ENCODE results near the gene TET2. TPM values are rescaled to one million over a fixed set of nuclear protein-coding genes. Genes with fewer than 3 reads are reported as not detected.

The TET2 gene
- total RNA-seq, 2 experiments from 2014 or later: 0.19 TPM; not detected in 1

GRCh38 chr4:105106426-105106825 is 40.2 kb upstream of the TET2 start:
- BruUV-seq (replicated peaks): no TSS peak
- CTCF ChIA-PET (ENCODE audit: unreplicated experiment): no interaction called here
- no peak for DNase-seq (ENCODE audit: low spot score)
- intact Hi-C loops (cut with micrococcal nuclease; ENCODE audit: unreplicated experiment): no loop called here
- no peaks in the 10 kb centered on the region for H4K20me1 ChIP-seq (ENCODE audit: insufficient read depth, low read length)
- H3K27ac ChIP-seq (ENCODE audit: low read depth, low read length, poor library complexity, severe bottlenecking): no peak overlapping the region
- H3K36me3 ChIP-seq (ENCODE audit: insufficient read depth, low read length): no peaks in the 10 kb centered on the region
- H3K4me2 ChIP-seq (ENCODE audit: low read length): no peak overlapping the region
- no peaks in the 10 kb centered on the region for H3K79me2 ChIP-seq (ENCODE audit: insufficient read depth, low read depth, low read length)
- H3K9me3 ChIP-seq (ENCODE audit: low read length): no peaks in the 10 kb centered on the region
- no peaks in the 10 kb centered on the region; the same call in 1 of the 2 replicates for H3K9me2 ChIP-seq (ENCODE audit: insufficient read depth, low read length)
- POLR2A ChIA-PET: interaction anchor here (0.5 kb wide), 1 partner anchor 45 kb away, joined by 6 read pairs; no protein-coding TSS in a partner anchor
- no peak overlapping the region for H2AFZ ChIP-seq (ENCODE audit: low read length)
- no peak overlapping the region for H3K4me3 ChIP-seq (ENCODE audit: low read depth, low read length, poor library complexity, severe bottlenecking)
- TF ChIP-seq, protein P1, sequence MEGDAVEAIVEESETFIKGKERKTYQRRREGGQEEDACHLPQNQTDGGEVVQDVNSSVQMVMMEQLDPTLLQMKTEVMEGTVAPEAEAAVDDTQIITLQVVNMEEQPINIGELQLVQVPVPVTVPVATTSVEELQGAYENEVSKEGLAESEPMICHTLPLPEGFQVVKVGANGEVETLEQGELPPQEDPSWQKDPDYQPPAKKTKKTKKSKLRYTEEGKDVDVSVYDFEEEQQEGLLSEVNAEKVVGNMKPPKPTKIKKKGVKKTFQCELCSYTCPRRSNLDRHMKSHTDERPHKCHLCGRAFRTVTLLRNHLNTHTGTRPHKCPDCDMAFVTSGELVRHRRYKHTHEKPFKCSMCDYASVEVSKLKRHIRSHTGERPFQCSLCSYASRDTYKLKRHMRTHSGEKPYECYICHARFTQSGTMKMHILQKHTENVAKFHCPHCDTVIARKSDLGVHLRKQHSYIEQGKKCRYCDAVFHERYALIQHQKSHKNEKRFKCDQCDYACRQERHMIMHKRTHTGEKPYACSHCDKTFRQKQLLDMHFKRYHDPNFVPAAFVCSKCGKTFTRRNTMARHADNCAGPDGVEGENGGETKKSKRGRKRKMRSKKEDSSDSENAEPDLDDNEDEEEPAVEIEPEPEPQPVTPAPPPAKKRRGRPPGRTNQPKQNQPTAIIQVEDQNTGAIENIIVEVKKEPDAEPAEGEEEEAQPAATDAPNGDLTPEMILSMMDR (conservative IDR thresholded peaks at IDR 0.05; ENCODE audit: low read length): no peak
- no peaks in the 10 kb centered on the region for H3K4me1 ChIP-seq (ENCODE audit: insufficient read depth, low read length, poor library complexity, severe bottlenecking)

DNA sequence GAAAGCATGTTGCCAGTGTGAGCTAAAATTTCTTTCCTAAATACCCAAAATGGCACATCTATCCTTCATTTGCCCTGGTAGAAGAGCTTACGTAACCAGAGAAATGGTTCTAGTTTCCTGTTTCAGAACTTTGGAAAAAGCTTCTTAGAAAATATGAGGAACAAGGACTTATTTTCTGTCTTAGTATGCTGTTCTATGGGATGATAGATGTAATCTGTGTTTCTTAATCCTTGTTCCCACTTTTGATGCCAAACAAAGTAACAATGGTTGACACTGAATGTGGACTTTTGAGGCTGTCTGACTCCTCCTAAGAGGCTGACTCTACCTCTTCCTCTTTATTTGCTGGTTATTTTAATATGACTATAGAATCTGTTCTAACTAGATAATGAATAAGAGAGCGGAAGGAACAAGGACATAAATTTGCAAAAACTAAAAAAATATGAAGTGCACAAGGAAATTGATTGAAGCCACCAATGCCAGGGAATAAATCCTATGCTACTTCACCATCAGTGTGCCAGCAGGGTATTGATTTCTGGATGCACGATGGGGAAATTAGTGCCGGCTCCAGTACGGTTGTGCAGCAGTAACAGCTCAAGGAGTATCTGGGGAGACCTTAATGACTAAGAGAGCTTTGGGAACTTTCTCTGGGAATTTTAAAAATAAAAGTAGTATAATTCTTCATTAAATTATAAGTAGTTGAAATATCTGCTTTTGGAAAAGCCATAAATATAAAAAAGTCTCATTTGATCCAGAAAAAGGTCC is 39.4 kb upstream of the TET2 start:
- Histone ChIP-seq H3K9me3 (ENCODE audit: low read length) (no peaks in the 10 kb centered on the region), H4K20me1 (ENCODE audit: insufficient read depth, low read length) (no peaks in the 10 kb centered on the region), H3K4me2 (ENCODE audit: low read length) (no peak overlapping the region), H3K27ac (ENCODE audit: low read depth, low read length, poor library complexity, severe bottlenecking) (no peak overlapping the region), H3K9me2 (ENCODE audit: insufficient read depth, low read length) (no peaks in the 10 kb centered on the region; the same call in 1 of the 2 replicates), H3K4me1 (ENCODE audit: insufficient read depth, low read length, poor library complexity, severe bottlenecking) (no peaks in the 10 kb centered on the region), H2AFZ (ENCODE audit: low read length) (no peak overlapping the region), H3K36me3 (ENCODE audit: insufficient read depth, low read length) (no peaks in the 10 kb centered on the region), H3K79me2 (ENCODE audit: insufficient read depth, low read depth, low read length) (no peaks in the 10 kb centered on the region), H3K4me3 (ENCODE audit: low read depth, low read length, poor library complexity, severe bottlenecking) (no peak overlapping the region)
- no peak for DNase-seq (ENCODE audit: low spot score)
- TF ChIP-seq EZH2phosphoT487 (IDR thresholded peaks at IDR 0.05; ENCODE audit: borderline replicate concordance, low read depth, low read length): no peak
- TF ChIP-seq, protein P1 (conservative IDR thresholded peaks at IDR 0.05; ENCODE audit: low read length): no peak
- CTCF ChIA-PET (ENCODE audit: unreplicated experiment): no interaction called here
- intact Hi-C loops (cut with micrococcal nuclease; ENCODE audit: unreplicated experiment): no loop called here
- POLR2A ChIA-PET: no interaction called here
- BruUV-seq (replicated peaks): no TSS peak

GRCh38 chr4:105108971-105109370 is 37.7 kb upstream of the TET2 start:
- Histone ChIP-seq H2AFZ (ENCODE audit: low read length) (no peak overlapping the region), H4K20me1 (ENCODE audit: insufficient read depth, low read length) (no peaks in the 10 kb centered on the region), H3K4me2 (ENCODE audit: low read length) (no peak overlapping the region), H3K36me3 (ENCODE audit: insufficient read depth, low read length) (no peaks in the 10 kb centered on the region), H3K4me1 (ENCODE audit: insufficient read depth, low read length, poor library complexity, severe bottlenecking) (no peaks in the 10 kb centered on the region), H3K9me2 (ENCODE audit: insufficient read depth, low read length) (no peaks in the 10 kb centered on the region; the same call in 1 of the 2 replicates), H3K9me3 (ENCODE audit: low read length) (no peaks in the 10 kb centered on the region), H3K27ac (ENCODE audit: low read depth, low read length, poor library complexity, severe bottlenecking) (no peak overlapping the region), H3K79me2 (ENCODE audit: insufficient read depth, low read depth, low read length) (no peaks in the 10 kb centered on the region), H3K4me3 (ENCODE audit: low read depth, low read length, poor library complexity, severe bottlenecking) (no peak overlapping the region)
- ChIA-PET CTCF (ENCODE audit: unreplicated experiment) (no interaction called here), POLR2A (no interaction called here)
- intact Hi-C loops (cut with micrococcal nuclease; ENCODE audit: unreplicated experiment): no loop called here
- TF ChIP-seq, protein P1 (conservative IDR thresholded peaks at IDR 0.05; ENCODE audit: low read length): no peak
- no peak for TF ChIP-seq EZH2phosphoT487 (IDR thresholded peaks at IDR 0.05; ENCODE audit: borderline replicate concordance, low read depth, low read length)
- no peak for DNase-seq (ENCODE audit: low spot score)
- no TSS peak for BruUV-seq (replicated peaks)
